NOMO-1 (cell line): ENCODE data around the gene FAM167B.
"Not testable (repeated sequence)": the region's sequence is repeated elsewhere in the genome, so short reads cannot be mapped to it uniquely, and the experiment has no call there.

Experiments
- DNase-seq, 2 experiments: peaks; one replicate each; lab custom pipeline; 2025; ENCODE audit not compliant: unreplicated experiment in 2 of 2; lab: John Stamatoyannopoulos, UW

The FAM167B gene

DNA sequence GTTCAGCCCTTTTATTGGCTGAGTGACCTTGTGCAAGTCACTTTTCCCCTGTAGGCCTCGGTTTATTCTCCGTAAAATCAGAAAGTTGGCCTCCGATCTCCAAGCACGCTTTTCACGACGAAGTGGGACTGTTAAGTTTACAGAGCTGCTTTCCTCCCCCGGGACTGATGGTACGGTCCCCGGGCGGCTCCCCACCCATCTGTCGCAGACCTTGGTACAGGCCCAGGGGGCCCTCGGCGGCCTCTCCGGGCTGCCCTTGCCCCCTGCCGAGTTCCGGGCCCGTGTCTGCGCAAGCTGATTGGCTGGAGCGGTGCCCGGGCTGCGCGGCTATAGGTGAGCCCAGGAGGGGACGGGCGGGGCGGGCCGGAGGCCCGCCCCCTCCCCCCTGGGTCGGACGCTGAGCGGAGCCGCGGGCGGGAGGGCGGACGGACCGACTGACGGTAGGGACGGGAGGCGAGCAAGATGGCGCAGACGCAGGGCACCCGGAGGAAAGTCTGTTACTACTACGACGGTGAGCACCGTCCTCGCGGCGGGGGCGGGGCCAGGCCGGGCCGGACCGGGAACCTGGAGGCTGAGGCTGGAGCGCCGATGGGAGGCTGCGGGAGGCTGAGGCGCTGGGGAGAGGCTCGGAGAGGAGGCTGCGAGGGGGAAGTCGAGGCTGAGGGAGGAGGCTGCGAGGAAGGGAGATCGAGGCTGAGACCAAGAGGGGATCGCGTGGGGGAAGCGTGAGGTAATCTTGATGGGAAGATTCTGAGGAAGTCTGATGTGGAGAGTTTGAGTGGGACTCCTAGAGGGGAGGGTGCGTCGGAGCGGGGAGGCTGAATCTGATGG lies 44.9 kb downstream of the FAM167B start, which contains the start of gene HDAC1:
HDAC1 (plus strand) TSS at position 376 of the 831 bp plus-strand sequence; CDS start at position 463, 87 bp downstream.
- DNase-seq: peak; percentile 97 to 99

DNA sequence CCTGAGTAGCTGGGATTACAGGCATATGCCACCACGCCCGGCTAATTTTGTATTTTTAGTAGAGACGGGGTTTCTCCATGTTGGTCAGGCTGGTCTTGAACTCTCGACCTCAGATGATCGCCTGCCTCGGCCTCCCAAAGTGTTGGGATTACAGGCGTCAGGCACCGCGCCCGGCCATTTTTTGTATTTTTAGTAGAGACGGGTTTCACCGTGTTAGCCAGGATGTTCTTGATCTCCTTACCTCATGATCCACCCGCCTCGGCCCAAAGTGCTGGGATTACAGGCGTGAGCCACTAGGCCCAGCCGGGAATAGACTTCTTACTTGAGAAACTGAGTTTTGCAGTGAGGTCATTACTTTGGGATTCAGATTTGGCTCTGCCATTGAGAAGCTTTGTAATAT lies 51.2 kb downstream of the FAM167B start:
- DNase-seq: not testable (repeated sequence)
